Measurements from ENCODE around the gene ACSL5.
A peak's percentile ranks its signal among the peaks of the same experiment; 100 is the strongest.
"Not testable (repeated sequence)": the region's sequence is repeated elsewhere in the genome, so short reads cannot be mapped to it uniquely, and the experiment has no call there.

Gene ACSL5

DNA sequence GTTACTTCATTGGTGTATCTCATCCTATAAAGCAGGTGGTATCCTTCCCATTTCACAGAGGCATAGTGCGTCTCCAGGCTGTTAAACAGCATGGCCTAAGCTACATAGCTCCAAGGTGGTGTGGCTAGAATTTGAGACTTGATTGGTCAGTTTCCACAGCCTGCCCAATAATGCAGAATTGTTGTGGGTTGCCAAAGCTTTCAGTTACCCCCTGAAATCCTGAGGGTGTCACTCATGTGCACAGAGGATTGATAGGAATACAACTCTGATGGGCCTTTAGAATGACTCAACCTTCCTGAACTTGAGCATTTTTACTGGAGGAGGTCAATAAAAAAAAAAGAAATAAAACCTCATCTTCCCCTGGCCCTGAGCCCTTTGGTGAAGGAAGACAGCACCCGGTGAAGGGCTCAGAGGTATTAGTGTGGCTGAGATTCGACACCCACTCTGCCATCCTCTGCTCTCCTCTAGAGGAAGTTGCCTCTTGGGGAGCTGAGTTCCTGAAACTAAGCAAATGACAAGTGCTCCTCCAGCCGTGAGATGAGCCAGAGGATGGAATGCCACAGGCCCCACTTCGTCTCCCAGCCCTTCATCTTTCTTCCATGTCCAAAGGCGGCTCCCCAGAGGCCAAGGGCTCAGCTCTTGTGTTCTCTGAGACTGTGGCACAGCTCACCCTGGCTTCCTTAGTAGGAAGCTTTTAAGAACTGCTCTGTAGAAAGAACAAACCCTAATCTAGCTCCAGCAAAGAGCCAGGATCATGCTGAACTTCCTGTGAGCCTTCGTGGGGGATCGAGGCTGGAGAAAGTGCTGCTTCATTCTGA is 1.0 kb downstream of the ACSL5 start:
- no peak for DNase-seq (ENCODE audit: low read depth in 2 of 2)

DNA sequence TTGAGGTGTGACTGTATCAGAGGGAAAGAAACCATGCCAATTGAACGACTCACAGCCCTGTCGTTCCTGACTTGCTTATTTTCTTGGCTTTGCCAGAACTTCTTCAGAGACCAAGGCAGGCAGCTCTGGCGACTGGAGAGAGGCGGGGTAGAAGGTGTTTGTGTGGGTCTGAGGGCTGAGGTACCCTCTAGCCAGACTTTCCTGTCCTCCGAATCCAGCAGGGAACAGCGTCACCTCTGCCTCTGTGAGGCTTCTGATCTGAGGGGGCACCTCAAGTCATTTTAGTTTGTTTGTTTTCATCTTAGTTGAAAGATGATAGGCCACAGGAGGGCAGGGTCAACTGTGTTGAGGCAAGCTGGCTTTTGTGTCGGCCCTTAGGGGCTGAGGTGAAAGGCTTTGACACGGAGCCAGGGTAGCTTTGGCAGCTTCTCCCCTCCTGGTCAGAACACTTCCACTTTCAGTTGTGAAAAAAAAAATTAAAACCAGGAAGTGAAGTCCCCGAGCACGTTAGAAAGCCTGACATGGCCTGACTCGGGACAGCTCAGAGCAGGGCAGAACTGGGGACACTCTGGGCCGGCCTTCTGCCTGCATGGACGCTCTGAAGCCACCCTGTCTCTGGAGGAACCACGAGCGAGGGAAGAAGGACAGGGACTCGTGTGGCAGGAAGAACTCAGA is 1.9 kb downstream of the ACSL5 start:
- peak; percentile 12 to 16 for DNase-seq (ENCODE audit: low read depth in 2 of 2)

DNA sequence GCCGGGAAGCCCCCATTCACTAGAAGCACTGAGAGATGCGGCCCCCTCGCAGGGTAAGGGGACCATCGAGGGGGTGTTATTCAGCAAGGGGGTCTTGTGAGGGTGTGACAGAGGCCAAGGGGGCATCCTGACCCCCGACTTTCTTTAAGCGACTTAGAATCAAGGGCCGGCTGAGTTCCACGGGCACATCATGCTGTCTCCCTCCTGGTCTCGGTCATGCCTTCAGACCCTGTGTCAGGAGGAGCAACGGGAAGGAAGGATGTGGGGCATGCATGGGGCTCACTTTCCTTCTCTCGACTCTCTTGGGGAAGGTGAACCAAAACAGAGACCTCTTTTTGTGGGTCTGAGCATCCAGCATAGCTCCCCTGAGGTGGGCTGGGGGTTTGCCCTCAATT is 2.5 kb downstream of the ACSL5 start:
- DNase-seq (ENCODE audit: low read depth in 2 of 2), result no peak

DNA sequence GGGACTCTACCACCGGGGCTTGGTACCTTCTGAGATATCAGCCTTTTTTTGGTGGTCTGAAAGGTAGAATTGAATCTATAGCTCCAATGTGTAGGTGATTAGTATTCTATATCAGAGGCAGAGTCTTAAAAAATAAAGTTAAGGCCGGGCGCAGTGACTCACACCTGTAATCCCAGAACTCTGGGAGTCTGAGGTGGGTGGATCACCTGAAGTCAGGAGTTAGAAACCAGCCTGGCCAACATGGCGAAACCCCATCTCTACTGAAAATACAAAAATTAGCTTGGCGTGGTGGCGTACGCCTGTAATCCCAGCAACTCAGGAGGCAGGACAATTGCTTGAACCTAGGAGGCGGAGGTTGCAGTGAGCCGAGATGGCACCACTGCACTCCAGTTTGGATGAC is 3.2 kb downstream of the ACSL5 start:
- DNase-seq (ENCODE audit: low read depth in 2 of 2), result not testable (repeated sequence)

DNA sequence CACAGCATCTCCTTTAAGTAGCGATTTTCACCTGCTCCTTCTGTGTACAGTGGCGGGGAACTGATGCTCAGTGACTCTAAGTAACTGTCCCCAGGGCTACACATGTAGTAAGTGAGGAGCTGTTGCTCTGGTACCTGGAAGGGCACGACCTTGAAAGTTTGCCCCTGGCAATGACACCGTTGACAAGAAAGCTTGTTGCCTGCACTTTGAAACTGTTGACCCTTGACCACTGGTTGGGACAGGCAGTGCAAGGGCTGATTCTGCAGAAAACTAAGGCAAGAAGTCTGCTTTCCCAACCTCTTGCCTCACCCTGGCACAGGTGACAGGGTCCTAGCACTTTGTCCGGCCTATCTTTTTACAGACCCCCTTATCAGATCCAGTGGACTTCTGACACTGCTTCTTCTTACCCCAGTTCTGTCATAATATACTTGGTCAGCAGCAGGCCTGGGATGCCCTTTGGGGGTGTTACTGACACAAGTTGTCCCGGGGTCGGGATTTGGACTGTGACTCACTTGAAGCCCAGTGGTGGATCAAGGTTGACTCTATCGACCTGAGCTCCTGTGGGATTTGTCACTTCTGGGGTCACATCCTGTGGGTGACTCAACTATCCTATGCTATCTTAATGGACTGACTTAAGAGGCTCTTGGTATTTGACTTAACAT is 5.8 kb downstream of the ACSL5 start:
- no peak for DNase-seq (ENCODE audit: low read depth in 2 of 2)

DNA sequence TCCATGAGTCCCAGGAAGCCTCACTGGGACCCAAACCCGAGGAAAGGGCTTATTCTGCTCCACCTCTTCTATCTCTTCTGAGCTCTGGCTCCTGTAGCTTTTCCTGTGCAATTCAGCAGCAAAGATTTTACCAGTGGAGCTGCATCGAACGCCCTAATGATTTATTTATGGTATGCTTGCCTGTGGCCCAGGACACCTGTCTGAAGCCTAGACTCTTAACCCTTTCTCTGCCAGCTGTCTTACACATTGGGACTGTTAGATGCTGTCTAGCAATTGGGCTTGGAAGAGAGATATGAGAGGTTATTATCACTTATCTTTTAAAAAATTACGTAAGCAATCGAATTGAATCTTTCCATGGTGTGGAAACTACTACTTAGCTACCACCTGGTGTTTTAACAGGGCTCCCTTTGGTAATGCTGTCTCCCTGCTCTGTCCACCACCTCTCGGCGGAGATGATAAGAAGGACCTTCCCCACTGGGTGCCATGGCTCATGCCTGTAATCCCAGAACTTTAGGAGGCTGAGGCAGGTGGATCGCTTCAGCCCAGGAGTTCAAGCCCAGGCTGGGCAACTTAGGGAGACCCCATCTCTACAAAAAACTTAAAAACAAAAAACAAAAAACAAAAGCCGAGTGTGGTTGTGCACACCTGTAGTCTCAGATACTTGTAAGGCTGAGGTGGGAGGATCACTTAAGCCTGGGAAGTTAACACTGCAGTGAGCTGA is 8.8 kb downstream of the ACSL5 start:
- DNase-seq (ENCODE audit: low read depth in 2 of 2), result no peak

DNA sequence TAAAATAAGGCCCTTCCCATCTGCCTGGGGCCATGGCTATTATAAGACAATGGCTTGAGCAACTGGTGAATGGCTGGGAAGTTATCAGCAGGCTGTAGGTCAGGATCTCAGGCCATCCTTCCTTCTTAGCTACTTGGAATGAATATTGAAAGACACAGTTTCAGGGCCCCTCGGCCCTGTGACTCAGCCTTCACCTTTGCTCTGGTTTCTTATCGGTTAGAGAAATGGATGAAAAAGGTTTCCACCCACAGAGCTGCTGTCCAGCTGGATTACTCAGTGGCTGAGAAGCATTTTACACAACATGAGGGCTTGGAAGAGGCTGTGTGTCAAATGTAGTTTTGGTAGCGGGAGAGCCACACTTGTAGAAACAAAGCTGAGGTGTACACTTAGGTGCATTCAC is 9.4 kb downstream of the ACSL5 start:
- no peak for DNase-seq (ENCODE audit: low read depth in 2 of 2)

DNA sequence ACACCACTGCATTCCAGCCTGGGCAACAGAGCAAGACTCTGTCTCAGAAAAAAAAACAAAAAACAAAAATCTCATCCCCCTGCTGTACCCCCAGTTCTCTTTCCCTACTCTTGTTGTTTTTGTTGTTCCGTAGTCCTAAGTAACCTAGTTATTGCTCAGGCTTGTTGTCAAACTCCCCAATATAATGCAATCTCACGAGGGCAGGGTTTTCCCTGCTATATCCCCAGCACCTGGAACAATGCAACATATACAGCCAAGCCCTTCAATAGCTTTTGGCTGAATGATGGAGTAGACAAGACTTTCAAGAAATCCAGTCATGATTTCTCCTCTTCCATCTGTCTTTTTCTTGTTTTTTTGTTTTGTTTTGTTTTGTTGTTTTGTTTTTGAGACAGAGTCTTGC is 10.2 kb downstream of the ACSL5 start:
- DNase-seq (ENCODE audit: low read depth in 2 of 2), result no peak

DNA sequence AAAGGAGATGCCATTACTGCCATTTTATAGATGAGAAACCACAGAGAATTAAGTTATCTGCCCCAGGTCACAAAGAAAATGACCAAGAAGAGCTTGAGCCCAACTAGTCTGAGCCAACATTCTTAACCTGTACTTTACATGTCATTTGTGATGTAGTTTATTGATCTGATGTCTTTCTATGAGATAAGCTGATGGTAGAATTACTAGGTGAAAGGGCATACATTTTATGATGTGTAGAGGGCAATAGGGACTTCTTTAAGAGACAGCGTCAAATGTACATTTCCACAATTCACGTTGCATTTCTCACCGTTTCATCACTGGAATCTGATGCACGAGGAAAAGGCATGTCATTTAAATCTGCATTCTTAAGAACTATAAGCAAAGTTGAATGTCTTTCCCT is 11.3 kb downstream of the ACSL5 start:
- DNase-seq (ENCODE audit: low read depth in 2 of 2), result no peak

DNA sequence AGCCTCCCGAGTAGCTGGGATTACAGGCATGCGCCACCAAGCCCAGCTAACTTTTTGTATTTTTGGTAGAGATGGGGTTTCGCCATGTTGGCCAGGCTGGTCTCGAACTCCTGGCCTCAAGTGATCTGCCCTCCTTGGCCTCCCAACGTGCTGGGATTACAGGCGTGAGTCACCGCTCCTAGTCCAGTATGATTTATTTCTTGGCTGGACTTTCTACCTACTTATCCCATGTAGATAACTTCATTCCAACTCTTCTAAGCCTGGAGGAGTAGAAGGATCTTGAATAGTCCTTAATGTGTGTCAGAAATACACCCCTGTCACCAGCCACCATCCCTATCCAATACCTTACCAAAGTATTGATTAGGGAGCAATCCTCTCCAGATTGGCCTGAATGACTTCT is 14.1 kb downstream of the ACSL5 start:
- not testable (repeated sequence) for DNase-seq (ENCODE audit: low read depth in 2 of 2)

DNA sequence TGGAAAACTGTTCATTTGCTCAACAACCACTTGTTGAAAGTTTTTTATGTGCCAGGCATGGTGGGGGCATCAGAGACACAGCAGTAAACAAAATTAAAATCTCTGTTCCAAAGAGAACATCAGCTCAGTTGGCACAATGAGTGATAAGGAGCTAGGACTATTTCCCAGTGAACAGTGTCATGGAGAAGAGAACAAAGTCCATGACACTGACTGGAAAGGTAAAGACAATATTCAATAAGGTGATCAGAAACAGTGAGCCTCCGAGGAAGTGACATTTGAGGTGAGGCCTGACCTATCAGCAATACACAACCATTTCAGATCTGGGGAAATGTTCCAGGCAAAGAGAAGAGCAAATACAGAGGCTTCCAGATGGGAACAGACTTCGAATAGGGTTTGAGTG is 14.6 kb downstream of the ACSL5 start:
- DNase-seq (ENCODE audit: low read depth in 2 of 2), result no peak

DNA sequence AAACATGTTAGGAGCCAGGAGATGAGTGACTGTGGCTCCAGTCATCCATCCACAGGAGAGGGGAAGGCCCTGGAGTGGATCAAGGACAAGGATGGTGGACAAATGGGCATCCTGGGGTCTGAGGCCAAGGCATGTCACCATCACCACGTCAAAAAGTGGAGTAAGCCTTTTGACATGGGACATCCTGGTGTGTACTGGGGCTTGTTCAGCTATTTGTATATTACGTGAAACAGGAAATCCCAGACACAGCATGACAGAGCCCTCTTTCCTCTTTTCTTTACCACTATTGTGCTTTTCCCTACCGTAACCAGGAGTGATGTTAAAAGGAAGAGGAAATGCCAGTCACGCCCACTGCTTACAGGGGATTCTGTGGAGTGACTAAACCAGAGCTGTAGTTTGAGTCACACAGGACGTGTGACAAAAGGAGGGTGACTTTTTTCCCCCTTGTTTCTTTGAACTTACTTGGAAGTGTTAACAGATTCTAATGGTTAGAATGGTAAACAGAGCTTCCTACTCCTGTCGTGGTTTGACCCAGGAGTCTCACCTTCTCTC is 15.4 kb downstream of the ACSL5 start:
- no peak for DNase-seq (ENCODE audit: low read depth in 2 of 2)

DNA sequence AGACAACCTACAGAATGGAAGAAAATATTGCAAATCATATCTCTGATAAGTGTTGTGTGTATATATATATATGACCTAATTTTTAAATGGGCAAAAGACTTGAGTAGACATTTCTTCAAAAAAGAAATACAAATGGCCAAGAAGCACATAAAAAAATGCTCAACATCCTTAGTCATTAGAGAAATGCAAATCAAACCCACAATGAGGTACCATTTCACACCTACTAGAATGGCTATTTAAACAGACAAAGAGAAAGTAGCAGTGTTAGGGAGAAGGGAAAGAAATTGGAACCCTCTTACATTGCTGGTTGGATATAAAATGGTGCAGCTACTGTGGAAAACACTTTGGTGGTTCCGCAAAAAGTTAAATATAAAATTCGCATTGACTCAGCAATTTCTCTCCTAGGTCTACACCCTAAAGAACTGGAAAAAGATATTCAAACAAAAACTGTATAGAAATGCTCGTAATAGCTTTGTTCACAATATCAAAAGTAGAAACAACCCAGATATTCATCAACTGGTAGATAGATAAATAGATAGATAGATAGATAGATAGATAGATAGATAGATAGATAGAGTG is 16.3 kb downstream of the ACSL5 start:
- DNase-seq (ENCODE audit: low read depth in 2 of 2), result no peak

DNA sequence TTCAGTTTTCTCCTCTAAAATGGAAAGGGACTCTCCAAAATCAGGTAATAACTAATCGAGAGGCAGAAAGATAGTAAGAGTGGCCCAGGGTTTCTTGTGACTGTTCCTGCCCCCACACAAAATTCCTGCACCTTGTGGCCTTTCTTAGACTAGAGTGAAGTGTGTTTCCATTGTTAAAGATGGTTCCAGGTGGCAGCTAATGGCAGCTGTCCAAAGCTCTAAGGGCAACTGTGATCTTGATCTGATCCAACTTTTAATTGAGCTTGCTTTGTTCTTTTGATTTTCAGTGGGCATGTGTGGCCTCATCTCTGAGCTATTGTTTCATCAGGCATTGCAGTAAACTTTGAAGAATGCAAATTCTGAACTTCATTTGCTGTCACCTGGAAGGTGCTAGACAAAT is 19.4 kb downstream of the ACSL5 start:
- DNase-seq (ENCODE audit: low read depth in 2 of 2), result no peak

DNA sequence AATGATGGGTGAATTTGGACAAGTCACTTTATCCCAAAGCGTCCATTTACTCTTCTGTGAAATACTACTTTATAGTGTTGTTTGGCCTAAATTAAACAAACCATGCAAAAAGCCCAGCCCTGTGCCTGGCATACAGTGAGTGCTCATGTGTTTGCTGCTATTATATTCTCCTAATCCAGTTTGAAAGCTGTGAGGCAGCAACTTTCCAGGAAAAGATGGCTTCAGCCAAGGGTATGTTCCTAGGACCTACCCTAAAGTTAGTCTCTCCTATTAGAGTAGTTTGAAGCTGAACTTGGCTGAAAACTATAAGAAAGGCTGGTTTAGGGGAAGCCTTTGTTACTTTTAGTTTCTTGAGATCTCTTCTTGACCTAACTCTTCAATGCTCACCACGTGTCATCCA is 19.9 kb downstream of the ACSL5 start:
- DNase-seq (ENCODE audit: low read depth in 2 of 2), result no peak

DNA sequence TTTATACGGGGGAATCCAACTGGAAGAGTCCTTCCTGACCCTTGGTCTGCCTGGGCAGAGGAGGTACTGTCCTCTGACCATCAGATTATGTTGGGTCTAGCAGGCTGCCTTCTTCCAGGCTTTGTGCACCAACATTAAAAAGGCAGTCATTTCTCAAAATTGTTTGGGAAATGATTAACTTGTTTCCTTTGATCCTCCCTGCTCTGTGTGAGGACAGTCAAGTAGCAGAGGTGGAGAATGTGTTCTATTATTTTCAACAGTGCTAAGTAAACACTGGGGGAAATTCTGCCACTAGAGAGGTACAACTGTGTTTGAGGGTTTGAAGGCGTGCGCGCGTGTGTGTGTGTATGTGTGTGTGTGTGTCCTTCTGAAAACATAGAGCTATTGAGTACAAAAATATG is 20.6 kb downstream of the ACSL5 start:
- no peak for DNase-seq (ENCODE audit: low read depth in 2 of 2)

DNA sequence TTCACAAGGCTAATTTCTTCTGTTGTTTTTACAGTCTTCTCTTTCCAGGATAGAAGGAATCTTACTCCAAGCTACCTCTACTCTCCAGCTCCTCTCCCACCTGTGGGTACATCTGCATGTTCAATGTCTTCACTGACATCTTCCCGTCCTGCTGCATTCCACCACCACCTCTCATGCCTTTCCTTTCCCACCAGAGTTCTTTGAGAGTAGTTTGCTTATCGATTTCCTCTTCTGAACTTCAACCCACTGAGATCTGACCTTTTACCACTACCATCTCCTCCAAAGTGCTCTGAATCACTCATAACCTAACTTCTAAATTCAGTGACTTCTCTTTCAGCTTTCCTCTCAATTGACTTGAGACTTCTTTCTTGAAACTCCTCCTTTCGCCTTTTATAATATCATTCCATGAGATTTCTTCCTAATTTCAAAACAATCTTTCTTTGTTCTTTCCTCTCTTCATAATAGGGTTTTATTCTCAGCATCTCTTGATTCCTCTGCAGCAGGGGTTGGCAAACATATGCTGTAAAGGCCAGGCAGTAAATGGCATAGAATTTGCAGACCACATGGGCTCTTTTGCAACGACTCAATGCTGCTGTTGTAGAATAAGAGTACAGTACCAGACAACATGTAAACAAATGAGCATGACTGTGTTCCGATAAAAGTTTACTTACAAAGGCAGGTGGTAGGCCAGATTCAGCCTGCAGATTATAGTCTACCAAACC is 22.1 kb downstream of the ACSL5 start:
- DNase-seq (ENCODE audit: low read depth in 2 of 2), result no peak

DNA sequence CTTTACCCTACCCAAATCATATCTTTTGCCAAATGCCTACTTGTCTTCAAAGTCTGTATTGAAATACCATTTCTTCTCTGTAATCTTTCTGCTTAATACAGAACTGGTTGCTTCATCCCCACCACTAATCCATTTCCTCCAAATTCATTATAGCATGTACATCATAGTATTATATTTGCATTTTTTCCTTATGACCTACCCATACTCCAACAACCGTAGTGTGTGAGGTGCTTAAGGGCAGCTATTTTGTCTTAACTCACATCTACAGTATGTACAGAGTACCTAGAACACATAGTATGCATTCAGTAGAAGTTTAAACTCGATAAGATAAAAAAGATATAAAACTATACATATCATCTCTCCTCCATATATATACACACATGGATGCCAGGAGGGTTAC is 23.7 kb downstream of the ACSL5 start:
- DNase-seq (ENCODE audit: low read depth in 2 of 2), result no peak

DNA sequence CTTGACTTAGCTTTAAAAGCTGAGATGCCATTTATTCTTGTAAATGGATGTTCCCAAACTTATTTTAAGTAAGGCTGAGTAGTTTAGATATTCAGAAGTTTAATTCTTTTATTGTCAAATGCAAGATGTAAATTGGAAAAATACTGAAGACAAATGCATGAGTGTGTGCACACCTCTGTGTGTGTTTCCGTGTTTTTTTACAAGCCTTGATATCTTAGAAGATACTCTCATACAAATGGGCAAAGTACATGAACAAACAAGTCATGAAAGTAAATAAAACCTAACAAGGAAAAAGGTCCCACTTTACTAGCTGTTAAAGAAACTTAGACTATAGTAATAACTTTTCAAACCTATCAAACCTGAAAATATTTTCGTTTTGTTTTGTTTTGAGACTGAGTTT is 29.0 kb downstream of the ACSL5 start:
- no peak for DNase-seq (ENCODE audit: low read depth in 2 of 2)

DNA sequence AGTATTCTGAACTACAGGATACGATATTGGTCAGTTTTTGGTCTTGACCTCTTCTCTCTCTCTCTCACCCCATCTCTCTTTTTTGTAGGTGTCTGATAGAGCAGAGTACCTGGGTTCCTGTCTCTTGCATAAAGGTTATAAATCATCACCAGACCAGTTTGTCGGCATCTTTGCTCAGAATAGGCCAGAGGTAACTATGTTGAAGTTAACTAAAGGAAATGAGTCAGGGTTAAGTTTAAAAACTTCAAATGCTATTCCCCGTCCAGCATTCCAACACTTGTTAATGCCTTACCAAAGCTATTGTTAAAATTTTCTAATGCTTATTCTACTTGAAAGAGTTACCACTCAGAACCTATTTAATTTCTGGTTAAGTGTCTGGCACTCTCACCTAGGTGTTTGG is 30.7 kb downstream of the ACSL5 start:
- no peak for DNase-seq (ENCODE audit: low read depth in 2 of 2)

DNA sequence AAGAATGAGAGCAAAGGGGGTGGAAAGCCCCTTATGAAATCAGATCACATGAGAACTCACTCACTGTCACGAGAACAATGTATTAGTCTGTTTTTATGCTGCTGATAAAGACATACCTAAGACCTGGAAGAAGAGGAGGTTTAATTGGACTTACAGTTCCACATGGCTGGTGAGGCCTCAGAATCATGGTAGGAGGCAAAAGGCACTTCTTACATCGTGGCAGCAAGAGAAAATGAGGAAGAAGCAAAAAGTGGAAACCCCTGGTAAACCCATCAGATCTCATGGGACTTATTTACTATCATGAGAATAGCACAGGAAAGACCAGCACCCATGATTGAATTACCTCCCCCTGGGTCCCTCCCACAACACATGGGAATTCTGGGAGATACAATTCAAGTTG is 32.9 kb downstream of the ACSL5 start:
- DNase-seq (ENCODE audit: low read depth in 2 of 2), result not testable (repeated sequence)
